Neural crest cell (in vitro differentiated cells): ENCODE measurements around the gene BEAN1. TPM values are rescaled to one million over a fixed set of nuclear protein-coding genes. Genes with fewer than 3 reads are reported as not detected.
A peak's percentile ranks its signal among the peaks of the same experiment; 100 is the strongest.

Experiments used
- DNase-seq: peaks from one replicate; pipeline ENCODE4 v3.0.0; 2021; ENCODE audit warnings: low read depth, mixed read lengths, low spot score
- H3K27ac Mint-ChIP-seq: one replicate; pipeline ENCODE4 v1.8.0; 2021; ENCODE audit warnings: mild to moderate bottlenecking, mixed read lengths; ENCODE audit not compliant: unreplicated experiment
- H3K27me3 Mint-ChIP-seq: 2 replicates; pipeline ENCODE4 v1.8.0; 2021; ENCODE audit warnings: low read depth, mild to moderate bottlenecking, mixed read lengths
- H3K36me3 Mint-ChIP-seq: 2 replicates; pipeline ENCODE4 v1.8.0; 2021; ENCODE audit warnings: low read depth, mild to moderate bottlenecking, mixed read lengths
- H3K4me1 Mint-ChIP-seq: 2 replicates; pipeline ENCODE4 v1.8.0; 2021; ENCODE audit warnings: mixed read lengths
- H3K4me3 Mint-ChIP-seq: one replicate; pipeline ENCODE4 v1.8.0; 2021; ENCODE audit warnings: mild to moderate bottlenecking, mixed read lengths
- H3K9me3 Mint-ChIP-seq: 2 replicates; pipeline ENCODE4 v1.8.0; 2021; ENCODE audit warnings: mixed read lengths
- total RNA-seq: library from RNA; stranded (reverse); gene quantifications from 2 replicates; pipeline ENCODE4 v1.2.1, GENCODE V29; 2021
- TF ChIP-seq, protein P1 (sequence below): fragments of 200-600 bp; sonication (generic); conservative IDR thresholded peaks from 2 replicates; pipeline ENCODE4 v1.5.0; 2021; ENCODE audit warnings: antibody characterized with exemption, mild to moderate bottlenecking

The BEAN1 gene
- total RNA-seq, 1 donor from 2014 or later: 1.5 TPM

DNA sequence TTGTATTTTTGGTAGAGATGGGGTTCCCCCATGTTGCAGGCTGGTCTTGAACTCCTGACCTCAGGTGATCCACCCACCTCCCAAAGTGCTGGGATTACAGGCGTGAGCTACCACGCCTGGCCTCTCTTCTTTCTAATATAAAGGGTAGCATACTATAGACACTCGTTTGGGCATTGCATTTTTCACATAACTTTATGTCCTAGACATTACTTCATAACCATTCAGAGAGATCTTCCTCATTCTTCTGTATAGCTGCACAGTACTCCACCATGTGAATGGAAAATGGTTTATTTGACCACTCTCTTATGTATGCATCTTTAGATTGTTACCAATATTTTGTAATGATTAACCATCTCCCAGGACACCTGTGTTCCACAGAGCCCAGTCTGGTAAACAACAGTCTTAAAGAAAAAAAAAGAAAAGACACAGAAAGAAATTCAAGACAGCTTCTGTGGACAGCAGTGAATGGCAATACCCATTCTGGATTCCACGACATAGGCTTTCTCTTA is 80.7 kb downstream of the BEAN1 start:
- H3K27ac Mint-ChIP-seq: no peak overlapping the region
- H3K27me3 Mint-ChIP-seq: no peaks in the 10 kb centered on the region
- peaks cover 25% of the 10 kb centered on the region for H3K4me1 Mint-ChIP-seq
- H3K4me3 Mint-ChIP-seq: no peak overlapping the region
- no peaks in the 10 kb centered on the region for H3K9me3 Mint-ChIP-seq
- H3K36me3 Mint-ChIP-seq: peaks cover 1% of the 10 kb centered on the region
- TF ChIP-seq, protein P1, sequence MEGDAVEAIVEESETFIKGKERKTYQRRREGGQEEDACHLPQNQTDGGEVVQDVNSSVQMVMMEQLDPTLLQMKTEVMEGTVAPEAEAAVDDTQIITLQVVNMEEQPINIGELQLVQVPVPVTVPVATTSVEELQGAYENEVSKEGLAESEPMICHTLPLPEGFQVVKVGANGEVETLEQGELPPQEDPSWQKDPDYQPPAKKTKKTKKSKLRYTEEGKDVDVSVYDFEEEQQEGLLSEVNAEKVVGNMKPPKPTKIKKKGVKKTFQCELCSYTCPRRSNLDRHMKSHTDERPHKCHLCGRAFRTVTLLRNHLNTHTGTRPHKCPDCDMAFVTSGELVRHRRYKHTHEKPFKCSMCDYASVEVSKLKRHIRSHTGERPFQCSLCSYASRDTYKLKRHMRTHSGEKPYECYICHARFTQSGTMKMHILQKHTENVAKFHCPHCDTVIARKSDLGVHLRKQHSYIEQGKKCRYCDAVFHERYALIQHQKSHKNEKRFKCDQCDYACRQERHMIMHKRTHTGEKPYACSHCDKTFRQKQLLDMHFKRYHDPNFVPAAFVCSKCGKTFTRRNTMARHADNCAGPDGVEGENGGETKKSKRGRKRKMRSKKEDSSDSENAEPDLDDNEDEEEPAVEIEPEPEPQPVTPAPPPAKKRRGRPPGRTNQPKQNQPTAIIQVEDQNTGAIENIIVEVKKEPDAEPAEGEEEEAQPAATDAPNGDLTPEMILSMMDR: no peak
- no peak for DNase-seq

DNA sequence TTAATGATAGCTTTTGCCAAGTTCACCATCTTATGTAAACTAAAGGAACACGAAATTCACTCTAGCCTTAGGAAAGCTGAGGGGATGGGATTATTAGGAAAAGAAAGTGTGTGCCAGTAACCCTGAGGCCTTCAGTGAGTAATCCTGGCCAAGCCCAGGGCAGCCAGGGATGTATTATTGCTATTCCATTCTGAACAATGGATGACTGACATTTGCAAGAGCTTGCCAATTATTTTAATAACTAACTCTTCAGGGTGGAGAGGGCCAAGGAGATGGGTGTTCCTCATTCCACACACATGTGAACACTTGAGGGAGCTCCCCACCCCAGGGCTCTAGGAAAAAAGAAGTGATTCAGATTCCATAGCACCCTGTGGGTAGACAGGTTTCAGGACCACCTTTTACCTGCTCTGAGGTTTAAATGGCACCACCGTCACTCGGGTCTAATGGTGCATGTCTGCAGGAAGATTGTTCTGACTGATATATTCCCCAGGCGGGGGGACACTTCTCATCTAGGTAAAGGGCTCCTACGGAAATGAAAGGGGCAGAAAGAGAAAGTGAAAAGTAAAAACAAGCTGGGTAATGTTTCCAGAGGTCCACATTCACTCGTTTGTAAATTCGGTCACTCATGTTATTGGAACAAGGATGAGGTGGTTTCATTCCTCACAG is 81.3 kb downstream of the BEAN1 start:
- Mint-ChIP-seq H3K27ac (peak overlapping the region; percentile 44), H3K36me3 (peaks cover 4% of the 10 kb centered on the region), H3K4me1 (peaks cover 25% of the 10 kb centered on the region), H3K27me3 (no peaks in the 10 kb centered on the region), H3K4me3 (no peak overlapping the region), H3K9me3 (no peaks in the 10 kb centered on the region)
- no peak for DNase-seq
- TF ChIP-seq, protein P1: no peak

DNA sequence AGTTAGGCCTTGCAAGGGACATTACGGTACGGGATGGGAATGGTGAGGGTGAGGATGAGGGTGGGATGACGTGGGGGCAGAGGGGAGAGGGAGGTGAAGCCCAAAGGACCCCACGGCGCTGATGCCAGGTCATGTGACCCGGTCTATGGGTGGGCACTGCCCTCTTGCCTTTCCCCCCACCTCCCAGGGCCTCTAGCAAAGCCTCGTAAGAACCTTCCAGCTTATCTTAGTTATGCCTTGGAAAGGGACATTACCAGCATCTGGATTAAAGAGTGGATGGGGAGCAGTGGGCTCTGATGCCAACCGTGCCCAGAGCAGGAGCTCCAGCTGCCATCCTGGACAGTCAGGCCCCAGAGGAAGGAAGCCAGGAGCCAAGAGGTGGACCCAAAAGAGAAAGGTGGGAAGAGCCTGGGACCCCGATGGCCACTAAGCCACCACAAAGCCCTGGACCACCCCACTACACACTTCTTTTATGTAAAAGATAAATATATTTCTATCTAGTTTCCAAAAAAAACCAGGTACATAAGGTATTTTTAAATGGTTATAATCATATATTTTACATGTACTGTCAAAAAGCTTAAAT is 81.9 kb downstream of the BEAN1 start:
- Mint-ChIP-seq H3K4me1 (peaks cover 24% of the 10 kb centered on the region), H3K9me3 (no peaks in the 10 kb centered on the region), H3K27me3 (no peaks in the 10 kb centered on the region), H3K4me3 (no peak overlapping the region), H3K36me3 (peaks cover 4% of the 10 kb centered on the region), H3K27ac (peak overlapping the region; percentile 44)
- no peak for DNase-seq
- TF ChIP-seq, protein P1: no peak

DNA sequence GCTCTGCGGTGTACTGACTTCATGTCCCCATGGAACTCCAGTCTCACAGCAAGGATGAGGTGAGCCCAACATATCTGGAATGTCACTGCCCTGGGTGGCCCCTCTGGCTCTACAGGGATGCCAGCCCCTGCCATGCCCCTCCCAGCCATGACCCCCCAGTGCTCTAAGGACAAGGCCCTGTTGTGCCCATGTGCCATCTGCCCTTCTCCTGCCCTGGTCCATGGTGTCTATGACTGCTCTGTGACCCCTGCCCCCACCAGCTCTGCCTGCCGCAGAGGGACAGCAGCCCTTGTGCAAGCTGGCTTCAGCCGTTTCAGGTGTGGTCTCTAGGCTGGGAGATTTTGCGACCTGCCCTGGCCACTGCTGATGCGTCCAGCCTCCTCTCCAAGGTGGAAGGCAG is 82.5 kb downstream of the BEAN1 start:
- Mint-ChIP-seq H3K4me1 (peaks cover 25% of the 10 kb centered on the region), H3K4me3 (no peak overlapping the region), H3K27me3 (no peaks in the 10 kb centered on the region), H3K9me3 (no peaks in the 10 kb centered on the region), H3K36me3 (peaks cover 4% of the 10 kb centered on the region), H3K27ac (no peak overlapping the region)
- TF ChIP-seq, protein P1: no peak
- no peak for DNase-seq

DNA sequence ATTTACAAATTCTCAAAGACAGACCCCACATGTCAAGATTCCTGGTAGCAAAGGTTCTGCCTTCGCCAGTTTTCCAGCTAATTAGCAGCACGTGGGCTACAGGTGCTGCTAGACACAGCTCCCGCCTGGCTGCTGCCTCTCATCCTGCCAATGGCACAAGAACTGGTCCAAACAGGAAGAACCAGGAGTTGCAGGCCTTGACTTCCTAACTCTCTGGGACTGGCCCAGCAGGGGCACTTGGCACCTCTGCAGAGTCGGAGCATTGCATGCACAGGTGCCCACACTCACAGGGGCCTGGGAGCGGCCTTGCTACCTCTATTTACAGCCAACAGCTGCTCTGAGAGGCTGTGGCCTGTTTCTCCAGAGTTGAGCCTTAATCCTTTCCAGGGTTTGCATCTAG is 83.2 kb downstream of the BEAN1 start:
- H3K9me3 Mint-ChIP-seq: no peaks in the 10 kb centered on the region
- H3K4me3 Mint-ChIP-seq: no peak overlapping the region
- no peak for DNase-seq
- TF ChIP-seq, protein P1: no peak
- H3K36me3 Mint-ChIP-seq: peaks cover 4% of the 10 kb centered on the region
- H3K27me3 Mint-ChIP-seq: no peaks in the 10 kb centered on the region
- H3K4me1 Mint-ChIP-seq: peaks cover 32% of the 10 kb centered on the region
- H3K27ac Mint-ChIP-seq: no peak overlapping the region
